Measurements from ENCODE around the gene DYNLRB1. TPM values are rescaled to one million over a fixed set of nuclear protein-coding genes. Genes with fewer than 3 reads are reported as not detected.
"Not testable (repeated sequence)": the region's sequence is repeated elsewhere in the genome, so short reads cannot be mapped to it uniquely, and the experiment has no call there.

DYNLRB1 gene
- total RNA-seq, 1 donor from 2014 or later, result 96.8 TPM

- Mint-ChIP-seq H3K36me3 (ENCODE audit: low read depth, unreplicated experiment) (peaks cover 34% of the 10 kb centered on the region), H3K27me3 (ENCODE audit: unreplicated experiment) (no peaks in the 10 kb centered on the region), H3K27ac (ENCODE audit: unreplicated experiment) (no peak overlapping the region), H3K4me3 (ENCODE audit: unreplicated experiment) (no peak overlapping the region), H3K4me1 (ENCODE audit: unreplicated experiment) (no peaks in the 10 kb centered on the region), H3K9me3 (ENCODE audit: unreplicated experiment) (no peaks in the 10 kb centered on the region)
- TF ChIP-seq CTCF (IDR thresholded peaks at IDR 0.05; ENCODE audit: unreplicated experiment), result no peak
- no peak for DNase-seq (ENCODE audit: low spot score)
Measured at GRCh38 chr20:34491226-34491931, 24.8 kb upstream of the DYNLRB1 start.

- TF ChIP-seq CTCF (IDR thresholded peaks at IDR 0.05; ENCODE audit: unreplicated experiment), result no peak
- Mint-ChIP-seq H3K36me3 (ENCODE audit: low read depth, unreplicated experiment) (peaks cover 35% of the 10 kb centered on the region), H3K9me3 (ENCODE audit: unreplicated experiment) (no peaks in the 10 kb centered on the region), H3K4me3 (ENCODE audit: unreplicated experiment) (no peak overlapping the region), H3K27me3 (ENCODE audit: unreplicated experiment) (no peaks in the 10 kb centered on the region), H3K27ac (ENCODE audit: unreplicated experiment) (no peak overlapping the region), H3K4me1 (ENCODE audit: unreplicated experiment) (no peaks in the 10 kb centered on the region)
- DNase-seq (ENCODE audit: low spot score), result no peak
Measured at GRCh38 chr20:34491932-34492509, 24.2 kb upstream of the DYNLRB1 start.

GRCh38 chr20:34493646-34494045 lies 22.6 kb upstream of the DYNLRB1 start:
- H3K4me1 Mint-ChIP-seq (ENCODE audit: unreplicated experiment), result no peaks in the 10 kb centered on the region
- no peak overlapping the region for H3K27ac Mint-ChIP-seq (ENCODE audit: unreplicated experiment)
- H3K36me3 Mint-ChIP-seq (ENCODE audit: low read depth, unreplicated experiment), result peaks cover 46% of the 10 kb centered on the region
- H3K9me3 Mint-ChIP-seq (ENCODE audit: unreplicated experiment), result no peaks in the 10 kb centered on the region
- peak overlapping the region; percentile 1 for H3K4me3 Mint-ChIP-seq (ENCODE audit: unreplicated experiment)
- peaks cover under 1% of the 10 kb centered on the region for H3K27me3 Mint-ChIP-seq (ENCODE audit: unreplicated experiment)
- no peak for TF ChIP-seq CTCF (IDR thresholded peaks at IDR 0.05; ENCODE audit: unreplicated experiment)
- no peak for DNase-seq (ENCODE audit: low spot score)

- Mint-ChIP-seq H3K27me3 (ENCODE audit: unreplicated experiment) (peaks cover 2% of the 10 kb centered on the region), H3K36me3 (ENCODE audit: low read depth, unreplicated experiment) (peaks cover 52% of the 10 kb centered on the region), H3K9me3 (ENCODE audit: unreplicated experiment) (no peaks in the 10 kb centered on the region), H3K4me1 (ENCODE audit: unreplicated experiment) (no peaks in the 10 kb centered on the region), H3K4me3 (ENCODE audit: unreplicated experiment) (peak overlapping the region; percentile 53), H3K27ac (ENCODE audit: unreplicated experiment) (no peak overlapping the region)
- no peak for TF ChIP-seq CTCF (IDR thresholded peaks at IDR 0.05; ENCODE audit: unreplicated experiment)
- no peak for DNase-seq (ENCODE audit: low spot score)
Measured at GRCh38 chr20:34495307-34495706, 20.9 kb upstream of the DYNLRB1 start.

- peaks cover 52% of the 10 kb centered on the region for H3K36me3 Mint-ChIP-seq (ENCODE audit: low read depth, unreplicated experiment)
- peaks cover 2% of the 10 kb centered on the region for H3K27me3 Mint-ChIP-seq (ENCODE audit: unreplicated experiment)
- DNase-seq (ENCODE audit: low spot score), result no peak
- no peak overlapping the region for H3K27ac Mint-ChIP-seq (ENCODE audit: unreplicated experiment)
- no peaks in the 10 kb centered on the region for H3K9me3 Mint-ChIP-seq (ENCODE audit: unreplicated experiment)
- H3K4me3 Mint-ChIP-seq (ENCODE audit: unreplicated experiment), result no peak overlapping the region
- H3K4me1 Mint-ChIP-seq (ENCODE audit: unreplicated experiment), result no peaks in the 10 kb centered on the region
- TF ChIP-seq CTCF (IDR thresholded peaks at IDR 0.05; ENCODE audit: unreplicated experiment), result no peak
Measured at GRCh38 chr20:34495916-34496315, 20.3 kb upstream of the DYNLRB1 start.

GRCh38 chr20:34497596-34497995 lies 18.6 kb upstream of the DYNLRB1 start:
- not testable (repeated sequence) for DNase-seq (ENCODE audit: low spot score); H3K4me1 Mint-ChIP-seq (ENCODE audit: unreplicated experiment); H3K27ac Mint-ChIP-seq (ENCODE audit: unreplicated experiment); H3K9me3 Mint-ChIP-seq (ENCODE audit: unreplicated experiment); H3K27me3 Mint-ChIP-seq (ENCODE audit: unreplicated experiment)
- H3K4me3 Mint-ChIP-seq (ENCODE audit: unreplicated experiment), result peak overlapping the region; percentile 3
- H3K36me3 Mint-ChIP-seq (ENCODE audit: low read depth, unreplicated experiment), result peaks cover 53% of the 10 kb centered on the region

Data from endothelial cell (in vitro differentiated cells).